Activated T-helper 17 cell treated with anti-CD3 and anti-CD28 coated beads, Interleukin-2, amount 50 U/mL, for 72 hours (primary cell): ENCODE measurements around the gene DAB1. TPM values are rescaled to one million over a fixed set of nuclear protein-coding genes. Genes with fewer than 3 reads are reported as not detected.

Experiments used
- ATAC-seq: fragments of 150-1000 bp; cut with Tn5 transposase; replicated peaks from 2 replicates; pipeline ENCODE4 v1.10.0; 2021; ENCODE audit warnings: mild to moderate bottlenecking, moderate library complexity
- H3K27ac Mint-ChIP-seq: one replicate; pipeline ENCODE4 v1.8.0; 2022; ENCODE audit warnings: mixed read lengths
- H3K27me3 Mint-ChIP-seq: one replicate; pipeline ENCODE4 v1.8.0; 2022; ENCODE audit warnings: mixed read lengths
- H3K36me3 Mint-ChIP-seq: one replicate; pipeline ENCODE4 v1.8.0; 2022; ENCODE audit warnings: low read depth, mild to moderate bottlenecking, mixed read lengths
- H3K4me1 Mint-ChIP-seq: one replicate; pipeline ENCODE4 v1.8.0; 2022; ENCODE audit warnings: mixed read lengths
- H3K4me3 Mint-ChIP-seq: one replicate; pipeline ENCODE4 v1.8.0; 2022; ENCODE audit warnings: mild to moderate bottlenecking, mixed read lengths
- H3K9me3 Mint-ChIP-seq: one replicate; pipeline ENCODE4 v1.8.0; 2022; ENCODE audit warnings: mixed read lengths
- total RNA-seq, 2 donors: library from RNA; stranded (reverse); gene quantifications; one replicate each; pipeline ENCODE4 v1.2.3, GENCODE V29; 2022

Gene DAB1
- 1 to 10 TPM; 1.7 to 2.7 TPM for total RNA-seq

DNA sequence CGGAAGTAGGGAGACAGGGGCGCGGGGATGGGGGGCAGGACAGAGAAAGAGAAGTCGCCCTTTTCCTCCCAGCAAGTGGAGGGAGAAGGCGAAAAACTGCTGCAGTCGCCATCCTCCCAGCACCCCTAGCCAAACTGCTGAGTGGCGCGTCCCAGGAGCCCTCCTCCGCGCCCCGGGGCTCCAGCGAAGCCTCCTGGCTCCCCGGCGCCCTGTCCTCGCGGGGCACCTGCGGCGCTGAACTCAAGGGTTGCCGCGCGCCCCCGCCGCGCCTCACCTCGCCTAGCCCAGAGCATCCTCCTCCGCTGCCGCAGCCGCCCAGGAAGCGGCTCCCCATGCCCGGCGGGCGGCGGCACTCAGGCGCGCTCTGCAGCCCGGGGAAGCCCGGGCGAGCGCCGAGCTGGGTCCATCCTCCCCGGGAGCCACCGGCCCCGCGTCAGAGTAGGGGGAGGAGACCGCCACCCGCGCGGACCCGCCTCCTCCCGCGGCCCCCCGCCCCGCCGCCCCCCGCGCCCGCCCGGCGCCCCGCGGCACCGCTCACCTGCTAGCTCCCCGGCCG, at the start of gene DAB1:
TSS of gene DAB1 (minus strand) at position 405 of the 556 bp plus-strand sequence. CDS start 133,030 bp downstream, outside the sequence.
- peak; percentile 48 for ATAC-seq
- Mint-ChIP-seq H3K27me3 (peaks cover 59% of the 10 kb centered on the region), H3K27ac (no peak within 1 kb of the TSS), H3K9me3 (no peaks in the 10 kb centered on the region), H3K4me1 (peaks cover 6% of the 10 kb centered on the region), H3K4me3 (peak within 1 kb of the TSS; percentile 63), H3K36me3 (peaks cover 7% of the 10 kb centered on the region)

DNA sequence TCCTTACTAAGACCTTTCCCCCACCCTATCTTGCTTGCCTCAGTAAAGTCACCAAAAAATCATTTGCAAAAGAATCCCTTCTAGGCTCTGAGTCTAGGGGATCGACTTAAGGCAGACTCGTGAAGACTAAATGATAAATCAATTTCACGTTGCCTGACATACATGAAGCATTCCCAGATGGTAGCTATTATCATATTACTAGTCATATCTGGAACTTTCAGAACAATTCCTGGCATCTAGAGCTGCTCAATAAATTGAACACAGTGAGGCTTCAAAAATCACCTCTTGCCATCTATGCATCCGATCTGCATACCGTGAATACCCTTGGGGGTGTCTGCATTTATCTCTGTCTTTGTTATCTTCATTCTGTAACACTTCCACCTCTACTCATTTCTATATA, 49.6 kb upstream of the DAB1 start:
- Mint-ChIP-seq H3K4me1 (no peaks in the 10 kb centered on the region), H3K4me3 (no peak overlapping the region), H3K9me3 (no peaks in the 10 kb centered on the region), H3K27me3 (peaks cover 8% of the 10 kb centered on the region), H3K27ac (no peak overlapping the region), H3K36me3 (no peaks in the 10 kb centered on the region)
- no peak for ATAC-seq

DNA sequence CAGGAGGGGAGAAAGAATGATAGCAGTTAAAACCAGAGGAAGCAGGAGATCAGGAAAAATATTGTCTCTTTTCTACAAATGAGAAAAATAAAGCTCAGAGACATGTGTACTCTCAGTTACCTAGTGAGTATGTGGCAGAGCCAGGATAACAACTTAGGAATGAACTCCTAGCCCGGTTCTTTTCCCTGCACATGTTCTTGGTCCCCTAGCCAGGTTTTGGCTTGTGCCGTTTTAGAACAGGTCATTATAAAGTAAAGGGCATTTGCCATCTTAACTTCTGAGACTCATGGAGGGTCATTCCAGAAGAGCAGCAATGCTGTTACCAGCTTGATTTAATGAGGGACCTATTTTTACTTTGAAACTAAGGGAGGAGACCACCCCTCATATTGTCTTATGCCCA, 48.1 kb upstream of the DAB1 start:
- no peak overlapping the region for H3K4me3 Mint-ChIP-seq
- no peak overlapping the region for H3K27ac Mint-ChIP-seq
- no peak for ATAC-seq
- no peaks in the 10 kb centered on the region for H3K4me1 Mint-ChIP-seq
- no peaks in the 10 kb centered on the region for H3K36me3 Mint-ChIP-seq
- peaks cover 14% of the 10 kb centered on the region for H3K27me3 Mint-ChIP-seq
- H3K9me3 Mint-ChIP-seq: no peaks in the 10 kb centered on the region

DNA sequence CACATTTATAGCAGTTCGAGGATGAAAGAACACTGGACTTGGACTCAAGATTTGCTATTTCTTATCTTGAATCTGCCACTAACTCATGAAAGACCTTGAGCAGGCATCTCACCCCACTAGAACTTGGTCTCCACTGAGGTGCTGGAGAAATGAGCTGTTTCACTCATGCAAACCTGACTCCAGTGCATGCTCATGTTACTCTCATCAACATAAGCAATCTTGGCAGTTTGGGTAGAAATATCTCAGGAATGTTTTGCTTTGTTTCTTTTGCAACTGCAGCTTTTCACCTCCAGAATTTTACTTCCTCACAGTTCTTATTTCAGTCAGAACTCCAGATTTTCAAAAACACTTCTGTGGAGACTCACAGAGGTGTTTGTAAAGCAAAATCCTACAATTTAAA, 46.2 kb upstream of the DAB1 start:
- ATAC-seq: no peak
- H3K27ac Mint-ChIP-seq: no peak overlapping the region
- H3K36me3 Mint-ChIP-seq: no peaks in the 10 kb centered on the region
- H3K27me3 Mint-ChIP-seq: peaks cover 14% of the 10 kb centered on the region
- no peaks in the 10 kb centered on the region for H3K9me3 Mint-ChIP-seq
- H3K4me3 Mint-ChIP-seq: no peak overlapping the region
- no peaks in the 10 kb centered on the region for H3K4me1 Mint-ChIP-seq

DNA sequence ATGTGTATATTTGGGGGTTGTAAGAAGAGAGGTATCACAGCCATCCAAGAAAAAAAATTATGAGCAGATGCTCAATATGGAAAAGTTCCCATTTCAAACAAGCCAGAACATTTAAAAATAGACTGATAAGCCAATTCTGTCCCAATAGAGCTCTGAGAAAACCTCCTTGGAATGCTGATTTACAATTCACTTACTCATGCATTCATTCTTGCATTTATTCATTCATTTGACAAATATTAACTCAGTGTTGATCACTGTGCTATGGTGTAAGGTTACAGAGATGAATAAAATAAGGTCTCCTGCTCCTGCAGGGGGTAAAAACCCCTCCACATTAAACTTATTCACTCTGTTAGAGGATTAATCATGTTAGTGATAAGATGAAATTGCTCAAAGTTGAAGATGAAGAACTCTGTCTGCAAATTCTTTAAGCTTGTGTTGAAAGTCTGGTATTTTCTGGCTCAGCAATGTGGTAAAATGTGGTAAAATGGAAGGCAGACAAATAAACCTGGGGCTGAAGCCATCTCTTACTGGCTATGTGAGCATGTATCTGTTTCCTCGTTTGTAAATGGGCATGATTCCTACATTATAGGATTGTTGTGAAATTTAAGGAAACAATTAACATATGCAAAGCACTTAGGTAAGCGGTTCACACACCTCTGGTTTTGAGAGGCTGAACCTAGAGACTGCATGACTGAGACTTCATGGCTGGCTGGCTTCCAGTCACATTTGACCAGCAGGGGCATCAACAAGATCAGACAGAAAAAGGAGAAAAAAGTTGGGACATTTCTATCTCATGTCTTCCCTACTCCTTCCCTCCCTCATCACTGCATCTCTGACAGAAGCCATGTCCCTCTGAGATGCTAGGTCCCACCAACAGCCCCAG, 45.0 kb upstream of the DAB1 start:
- no peak overlapping the region for H3K27ac Mint-ChIP-seq
- no peaks in the 10 kb centered on the region for H3K36me3 Mint-ChIP-seq
- ATAC-seq: no peak
- peaks cover 19% of the 10 kb centered on the region for H3K27me3 Mint-ChIP-seq
- H3K9me3 Mint-ChIP-seq: no peaks in the 10 kb centered on the region
- no peak overlapping the region for H3K4me3 Mint-ChIP-seq
- no peaks in the 10 kb centered on the region for H3K4me1 Mint-ChIP-seq

DNA sequence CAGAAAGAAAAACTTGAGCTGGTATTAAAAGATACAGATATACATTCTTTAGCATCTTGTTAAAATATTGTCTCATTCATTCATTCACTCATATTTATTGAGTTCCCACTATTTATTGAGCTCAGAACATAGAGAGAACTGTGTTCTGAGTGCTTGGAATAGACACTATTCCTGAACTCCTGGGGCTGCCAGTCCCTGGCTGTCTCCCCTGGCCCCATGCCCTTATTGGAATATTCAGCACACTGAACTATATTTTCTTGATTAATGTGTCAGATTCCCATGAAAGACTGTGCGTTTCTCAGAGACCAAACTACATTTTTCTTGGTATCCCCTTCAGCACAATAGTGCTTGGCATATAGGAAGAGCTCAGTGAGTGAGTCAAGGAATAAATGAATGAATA, 44.0 kb upstream of the DAB1 start:
- Mint-ChIP-seq H3K4me3 (no peak overlapping the region), H3K27me3 (peaks cover 16% of the 10 kb centered on the region), H3K4me1 (no peaks in the 10 kb centered on the region), H3K27ac (no peak overlapping the region), H3K36me3 (no peaks in the 10 kb centered on the region), H3K9me3 (no peaks in the 10 kb centered on the region)
- ATAC-seq: no peak

DNA sequence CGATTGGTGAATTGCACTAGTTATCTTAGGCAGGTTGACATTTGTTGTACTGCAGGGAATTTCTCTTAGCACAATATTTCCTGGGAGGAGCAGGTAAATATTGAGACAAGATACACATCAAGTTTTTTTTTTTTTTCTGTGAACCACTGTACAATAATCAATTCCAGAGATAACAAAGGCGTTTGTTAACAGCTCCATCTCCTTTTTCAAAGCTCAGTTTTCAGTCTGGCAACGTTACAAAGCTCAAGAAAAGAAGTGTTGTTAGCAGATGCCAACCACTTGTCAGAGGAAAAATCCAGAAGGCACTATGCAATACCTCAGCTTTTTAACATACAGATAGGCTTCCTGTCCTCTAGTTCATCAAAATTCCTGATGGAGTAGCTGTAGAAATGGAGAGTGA, 40.9 kb upstream of the DAB1 start:
- H3K4me1 Mint-ChIP-seq: no peaks in the 10 kb centered on the region
- no peak overlapping the region for H3K27ac Mint-ChIP-seq
- H3K9me3 Mint-ChIP-seq: peaks cover 3% of the 10 kb centered on the region
- no peaks in the 10 kb centered on the region for H3K36me3 Mint-ChIP-seq
- H3K27me3 Mint-ChIP-seq: peaks cover 19% of the 10 kb centered on the region
- H3K4me3 Mint-ChIP-seq: no peak overlapping the region
- ATAC-seq: no peak

DNA sequence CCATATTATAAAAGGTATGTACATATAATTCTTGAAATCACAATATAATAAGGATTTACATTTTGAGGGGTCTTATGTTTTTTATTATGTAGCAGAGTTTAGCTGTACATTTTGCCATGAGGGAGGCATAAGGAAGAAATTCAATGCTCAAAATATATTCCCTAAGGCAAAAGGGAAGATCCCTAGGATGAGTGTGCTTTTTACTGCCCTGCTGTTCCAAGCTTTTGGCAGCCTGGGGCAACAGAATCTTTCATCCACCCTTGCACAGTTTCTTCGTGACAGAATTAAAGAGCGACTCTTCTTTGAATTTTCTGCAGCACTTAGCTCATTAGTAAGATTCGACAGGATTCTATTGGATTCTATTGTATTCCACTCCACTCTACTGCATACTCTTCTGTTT, 39.5 kb upstream of the DAB1 start:
- Mint-ChIP-seq H3K4me1 (no peaks in the 10 kb centered on the region), H3K4me3 (no peak overlapping the region), H3K36me3 (no peaks in the 10 kb centered on the region), H3K27me3 (peaks cover 19% of the 10 kb centered on the region), H3K9me3 (peaks cover 3% of the 10 kb centered on the region), H3K27ac (no peak overlapping the region)
- no peak for ATAC-seq

DNA sequence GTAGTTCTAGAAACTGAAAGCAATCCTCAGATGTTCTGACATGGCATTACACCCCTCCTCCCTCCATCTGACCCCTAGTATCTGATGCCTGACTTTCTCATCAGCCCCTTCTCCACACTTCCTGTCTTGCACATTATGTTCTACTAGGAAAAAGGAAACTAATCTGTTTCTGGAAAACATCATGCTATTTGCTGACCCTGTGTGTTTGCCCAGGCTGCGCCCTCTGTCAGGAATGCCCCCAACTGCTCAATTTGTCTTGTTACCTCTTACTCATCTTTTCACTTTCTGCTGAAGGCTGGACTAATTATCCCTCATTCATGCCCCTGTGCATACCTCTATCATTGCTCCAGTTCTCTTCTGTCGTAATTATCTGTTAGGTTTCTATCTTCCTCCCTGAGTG, 37.5 kb upstream of the DAB1 start:
- H3K27ac Mint-ChIP-seq: peak overlapping the region; percentile 9
- H3K27me3 Mint-ChIP-seq: peaks cover 22% of the 10 kb centered on the region
- H3K36me3 Mint-ChIP-seq: no peaks in the 10 kb centered on the region
- no peaks in the 10 kb centered on the region for H3K4me1 Mint-ChIP-seq
- no peak overlapping the region for H3K4me3 Mint-ChIP-seq
- ATAC-seq: no peak
- peaks cover 9% of the 10 kb centered on the region for H3K9me3 Mint-ChIP-seq

DNA sequence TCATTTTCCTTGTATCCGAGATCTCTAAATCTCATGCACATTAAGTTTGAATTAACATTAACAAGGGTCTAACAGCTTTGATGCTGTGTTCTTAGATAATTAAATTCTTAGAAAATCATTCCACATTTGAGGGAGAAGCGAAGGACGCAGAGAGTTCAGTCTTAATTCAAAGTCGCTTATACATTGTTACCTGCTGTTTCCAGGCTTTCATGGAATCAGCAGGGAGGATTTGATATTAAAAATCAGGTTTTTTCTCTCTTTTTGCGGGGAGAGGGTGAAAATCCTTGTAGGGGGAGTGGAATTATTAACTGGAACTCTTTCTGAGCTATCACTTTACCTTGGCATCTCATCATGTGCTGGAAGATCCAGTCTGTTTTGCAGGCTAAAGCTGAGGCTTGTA, 27.7 kb upstream of the DAB1 start:
- ATAC-seq: no peak
- H3K36me3 Mint-ChIP-seq: no peaks in the 10 kb centered on the region

DNA sequence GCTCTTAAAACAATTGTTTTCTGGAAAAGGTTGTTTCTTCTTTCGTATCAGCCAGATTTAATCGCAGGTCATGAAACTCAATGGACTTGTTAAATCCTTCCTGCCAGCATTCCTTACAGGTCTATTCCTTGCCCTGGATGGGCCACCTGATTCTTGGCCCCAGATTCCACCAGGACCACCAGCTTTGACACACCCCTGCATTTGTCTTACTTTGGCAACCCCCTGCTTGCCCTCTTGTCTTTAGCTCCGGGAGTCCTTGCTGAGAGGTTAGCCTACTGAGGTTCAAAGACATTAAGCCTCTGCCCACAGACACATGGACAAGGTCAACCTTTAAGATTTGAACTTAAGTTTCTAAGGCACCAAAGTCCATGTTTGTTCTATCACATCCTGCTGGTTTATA, 27.1 kb upstream of the DAB1 start:
- no peak overlapping the region for H3K4me3 Mint-ChIP-seq

More for the DNA sequence above, 27.7 kb upstream of the DAB1 start:
- Mint-ChIP-seq H3K4me3 (no peak overlapping the region), H3K9me3 (no peaks in the 10 kb centered on the region), H3K27ac (no peak overlapping the region), H3K27me3 (peaks cover 34% of the 10 kb centered on the region), H3K4me1 (no peaks in the 10 kb centered on the region)

DNA sequence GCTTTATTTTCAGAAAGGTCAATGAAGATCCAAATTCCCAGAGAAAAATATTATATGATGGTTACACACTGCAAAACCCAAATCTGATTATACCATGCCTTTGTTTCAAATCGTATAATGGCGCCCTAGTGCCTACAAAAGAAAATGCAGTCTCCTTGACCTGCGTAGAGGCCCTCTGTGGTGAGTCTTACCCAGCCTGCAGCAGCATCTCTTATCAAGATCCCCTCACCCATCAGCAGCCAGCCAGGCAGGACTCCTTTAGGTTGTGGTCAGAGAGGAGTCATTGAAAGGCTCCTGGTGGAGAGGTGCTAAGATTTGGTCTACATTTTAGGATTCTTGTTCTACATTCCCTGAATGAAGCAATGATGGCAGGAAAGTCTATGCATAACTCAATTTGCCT, 23.7 kb upstream of the DAB1 start:
- no peak for ATAC-seq
- no peaks in the 10 kb centered on the region for H3K4me1 Mint-ChIP-seq
- no peak overlapping the region for H3K4me3 Mint-ChIP-seq
- H3K36me3 Mint-ChIP-seq: no peaks in the 10 kb centered on the region
- H3K27me3 Mint-ChIP-seq: peaks cover 35% of the 10 kb centered on the region
- no peak overlapping the region for H3K27ac Mint-ChIP-seq
- H3K9me3 Mint-ChIP-seq: no peaks in the 10 kb centered on the region

More for the DNA sequence above, 27.1 kb upstream of the DAB1 start:
- Mint-ChIP-seq H3K27ac (no peak overlapping the region), H3K9me3 (no peaks in the 10 kb centered on the region), H3K27me3 (peaks cover 34% of the 10 kb centered on the region), H3K36me3 (no peaks in the 10 kb centered on the region), H3K4me1 (no peaks in the 10 kb centered on the region)
- no peak for ATAC-seq

DNA sequence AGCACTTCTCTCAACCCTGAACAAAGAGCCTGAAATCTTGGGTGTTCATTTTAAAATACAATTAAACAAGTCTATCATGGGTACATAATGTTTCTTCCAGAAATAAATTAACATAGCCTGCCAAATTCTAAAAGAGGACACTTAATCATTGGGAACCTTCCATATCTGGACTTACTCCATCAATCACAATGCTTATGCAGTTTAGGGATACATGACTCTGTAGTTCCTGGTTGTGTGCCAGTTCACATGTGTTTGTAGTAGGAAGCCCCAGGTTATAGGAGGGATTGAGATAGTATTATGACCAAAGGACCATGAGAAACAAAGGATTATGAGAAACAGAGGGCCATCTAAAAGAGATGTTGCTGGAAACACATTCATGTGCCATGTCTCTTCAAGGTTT, 19.1 kb upstream of the DAB1 start:
- Mint-ChIP-seq H3K27me3 (peaks cover 21% of the 10 kb centered on the region), H3K36me3 (no peaks in the 10 kb centered on the region), H3K4me3 (no peak overlapping the region), H3K27ac (no peak overlapping the region), H3K4me1 (no peaks in the 10 kb centered on the region), H3K9me3 (no peaks in the 10 kb centered on the region)
- no peak for ATAC-seq

DNA sequence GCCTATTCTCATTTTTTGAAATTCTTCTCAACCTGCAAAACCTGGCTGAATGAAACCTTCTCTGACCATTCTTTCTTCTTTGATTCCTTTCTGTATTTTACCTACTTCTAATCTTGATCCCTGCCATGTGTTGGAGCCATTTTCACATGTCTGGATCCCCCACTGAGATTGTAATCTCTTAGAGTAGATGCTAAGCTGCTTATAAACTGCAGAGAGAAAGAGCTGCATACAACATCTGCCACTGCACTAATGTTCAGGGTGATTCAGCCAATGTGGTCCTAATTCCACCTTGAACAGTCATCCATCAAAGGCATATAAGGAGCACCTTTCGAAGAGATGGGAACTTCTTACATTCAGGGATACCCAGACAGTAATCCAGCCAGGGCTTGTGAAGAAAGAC, 16.2 kb upstream of the DAB1 start:
- Mint-ChIP-seq H3K27me3 (peaks cover 14% of the 10 kb centered on the region), H3K4me3 (no peak overlapping the region), H3K36me3 (no peaks in the 10 kb centered on the region), H3K4me1 (no peaks in the 10 kb centered on the region), H3K27ac (no peak overlapping the region), H3K9me3 (no peaks in the 10 kb centered on the region)
- no peak for ATAC-seq

DNA sequence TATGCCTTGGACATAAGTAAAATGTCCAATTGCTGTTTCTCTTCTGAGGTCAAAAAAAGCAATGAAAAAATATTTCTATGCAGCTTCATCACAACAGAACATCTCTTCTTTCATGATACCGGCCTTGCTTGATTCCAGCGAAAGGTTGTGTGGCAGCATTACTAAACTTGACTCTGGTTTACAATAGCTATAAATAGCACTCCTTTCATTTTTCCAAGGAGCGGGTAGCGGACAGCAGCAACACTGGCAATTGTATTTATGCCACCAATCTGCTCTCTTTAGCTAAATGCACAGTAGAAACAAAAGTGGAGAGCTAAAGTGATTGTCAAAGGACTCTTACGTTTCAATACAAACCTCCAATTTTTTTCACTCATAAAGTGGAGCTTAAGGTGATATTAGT, 7.5 kb upstream of the DAB1 start:
- no peak for ATAC-seq
- H3K27me3 Mint-ChIP-seq: peaks cover 2% of the 10 kb centered on the region
- H3K4me1 Mint-ChIP-seq: no peaks in the 10 kb centered on the region
- H3K9me3 Mint-ChIP-seq: no peaks in the 10 kb centered on the region
- H3K36me3 Mint-ChIP-seq: no peaks in the 10 kb centered on the region
- no peak overlapping the region for H3K4me3 Mint-ChIP-seq
- no peak overlapping the region for H3K27ac Mint-ChIP-seq
